ENCODE results near the gene AFF3.
"Not testable (repeated sequence)": the region's sequence is repeated elsewhere in the genome, so short reads cannot be mapped to it uniquely, and the experiment has no call there.

The AFF3 gene

DNA sequence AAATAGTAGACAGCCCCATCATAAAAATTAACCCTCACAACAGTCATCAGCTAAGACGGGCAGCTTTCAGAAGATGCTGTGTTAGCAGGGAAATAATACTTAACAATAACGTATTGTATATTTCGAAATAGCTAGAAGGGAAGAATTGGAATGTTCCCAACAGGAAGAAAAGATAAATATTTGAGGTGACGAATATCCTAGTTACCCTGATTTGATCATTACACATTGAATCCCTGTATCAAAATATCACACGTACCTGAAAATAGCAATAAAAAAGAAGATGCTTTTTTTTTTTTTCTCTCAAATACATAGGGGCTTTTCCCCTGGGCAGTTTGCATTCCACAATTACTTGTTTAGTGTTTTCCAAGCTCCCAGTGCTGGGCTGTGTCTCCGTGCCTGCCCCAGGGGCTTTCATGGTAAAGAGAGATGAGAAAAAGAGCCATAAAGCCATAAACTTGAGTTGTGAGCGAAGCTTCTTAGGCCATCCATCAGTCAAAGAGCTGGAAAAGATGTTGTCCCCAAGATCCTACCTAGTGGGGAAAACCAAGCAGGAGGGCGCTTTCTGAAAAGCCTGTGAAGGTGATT lies 469.5 kb downstream of the AFF3 start:
- H3K4me3 ChIP-seq (ENCODE audit: low read length): no peak overlapping the region
- TF ChIP-seq, protein P1, sequence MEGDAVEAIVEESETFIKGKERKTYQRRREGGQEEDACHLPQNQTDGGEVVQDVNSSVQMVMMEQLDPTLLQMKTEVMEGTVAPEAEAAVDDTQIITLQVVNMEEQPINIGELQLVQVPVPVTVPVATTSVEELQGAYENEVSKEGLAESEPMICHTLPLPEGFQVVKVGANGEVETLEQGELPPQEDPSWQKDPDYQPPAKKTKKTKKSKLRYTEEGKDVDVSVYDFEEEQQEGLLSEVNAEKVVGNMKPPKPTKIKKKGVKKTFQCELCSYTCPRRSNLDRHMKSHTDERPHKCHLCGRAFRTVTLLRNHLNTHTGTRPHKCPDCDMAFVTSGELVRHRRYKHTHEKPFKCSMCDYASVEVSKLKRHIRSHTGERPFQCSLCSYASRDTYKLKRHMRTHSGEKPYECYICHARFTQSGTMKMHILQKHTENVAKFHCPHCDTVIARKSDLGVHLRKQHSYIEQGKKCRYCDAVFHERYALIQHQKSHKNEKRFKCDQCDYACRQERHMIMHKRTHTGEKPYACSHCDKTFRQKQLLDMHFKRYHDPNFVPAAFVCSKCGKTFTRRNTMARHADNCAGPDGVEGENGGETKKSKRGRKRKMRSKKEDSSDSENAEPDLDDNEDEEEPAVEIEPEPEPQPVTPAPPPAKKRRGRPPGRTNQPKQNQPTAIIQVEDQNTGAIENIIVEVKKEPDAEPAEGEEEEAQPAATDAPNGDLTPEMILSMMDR (IDR thresholded peaks at IDR 0.05; ENCODE audit: insufficient read depth, low read depth, low read length, missing control alignments): no peak
- no peak for DNase-seq (ENCODE audit: low read depth)

DNA sequence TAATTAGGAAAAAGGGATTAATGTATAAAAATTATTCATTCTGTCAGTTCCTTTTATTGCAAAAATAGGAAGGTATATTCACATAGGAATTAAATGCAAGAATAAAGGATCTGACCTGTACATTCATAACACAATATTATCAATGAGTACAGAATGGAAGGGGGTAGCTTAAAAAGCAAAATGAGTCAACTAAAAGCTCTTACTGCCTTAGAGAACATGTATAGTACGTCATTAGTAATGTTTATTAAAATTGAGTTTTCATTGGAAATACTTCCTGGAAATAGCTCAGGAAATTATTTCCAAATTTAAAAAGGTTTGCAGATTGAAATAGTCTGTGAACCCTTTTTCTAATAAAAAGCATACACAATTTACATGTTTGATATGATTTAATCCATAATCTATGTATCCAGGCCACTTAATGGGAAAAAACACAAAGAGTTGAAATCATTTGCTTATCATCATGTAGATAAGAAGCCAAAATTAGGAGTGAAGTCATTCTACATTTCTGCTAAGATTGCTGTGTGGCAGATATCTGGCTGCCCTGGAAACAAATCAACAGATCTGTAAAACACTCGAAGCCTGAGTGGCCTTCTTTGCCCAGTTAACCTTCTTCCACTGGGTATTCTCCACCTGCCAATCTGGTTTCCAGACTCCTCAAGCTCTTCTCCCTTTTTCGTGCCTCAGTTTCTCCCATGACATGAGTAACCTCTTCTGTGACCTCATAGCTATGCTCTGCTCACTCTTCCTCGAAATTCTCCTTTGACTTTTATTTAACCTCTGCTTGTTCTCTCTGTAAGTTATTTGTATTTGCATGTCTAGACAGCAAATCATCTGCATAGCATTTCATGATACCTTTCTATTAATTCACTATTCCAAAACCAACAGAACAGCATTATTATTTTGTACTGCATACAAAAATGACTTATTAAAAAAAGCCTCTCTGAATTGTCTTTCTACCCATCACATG lies 471.3 kb downstream of the AFF3 start:
- no peak for DNase-seq (ENCODE audit: low read depth)
- TF ChIP-seq, protein P1 (IDR thresholded peaks at IDR 0.05; ENCODE audit: insufficient read depth, low read depth, low read length, missing control alignments): no peak

DNA sequence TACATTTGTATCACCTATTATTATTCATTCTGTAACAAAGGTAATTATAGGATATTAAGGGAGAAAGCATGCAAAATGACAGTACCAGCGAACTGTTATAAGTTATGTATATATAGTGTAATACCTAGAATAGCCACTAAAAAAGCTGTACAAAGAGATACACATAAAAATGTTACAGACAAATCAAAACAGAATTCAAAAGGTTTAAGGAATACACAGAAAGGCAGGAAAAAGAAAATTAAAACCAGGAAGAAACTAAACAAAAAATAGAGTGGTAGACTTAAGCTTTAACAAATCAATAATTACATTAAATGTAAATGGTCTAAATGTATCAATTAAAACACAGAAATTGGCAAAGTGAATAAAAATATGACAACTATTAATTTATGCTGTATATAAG lies 476.1 kb downstream of the AFF3 start:
- TF ChIP-seq, protein P1 (IDR thresholded peaks at IDR 0.05; ENCODE audit: insufficient read depth, low read depth, low read length, missing control alignments): no peak
- H3K4me3 ChIP-seq (ENCODE audit: low read length): no peak overlapping the region
- no peak for DNase-seq (ENCODE audit: low read depth)

More for the DNA sequence above, 471.3 kb downstream of the AFF3 start:
- H3K4me3 ChIP-seq (ENCODE audit: low read length): no peak overlapping the region

DNA sequence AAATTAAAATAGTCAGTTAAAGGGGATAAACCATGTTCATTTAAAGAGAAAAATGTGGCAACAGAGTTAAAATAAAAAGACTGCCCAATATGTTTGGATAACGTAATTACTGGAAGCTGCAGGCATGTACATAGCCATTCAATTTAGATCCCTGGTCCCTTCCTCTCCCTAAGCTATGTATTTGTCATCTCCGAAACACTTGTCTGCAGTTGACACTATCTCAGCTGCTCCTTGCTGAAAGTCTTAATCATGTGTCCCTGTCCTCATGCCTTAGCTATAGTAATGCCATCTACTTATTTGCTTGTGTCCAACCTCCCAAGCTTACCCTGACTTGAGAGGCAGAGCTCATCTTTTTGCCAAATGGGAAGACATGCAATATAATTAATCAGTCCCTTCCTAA lies 478.7 kb downstream of the AFF3 start:
- no peak overlapping the region for H3K4me3 ChIP-seq (ENCODE audit: low read length)
- DNase-seq (ENCODE audit: low read depth): no peak
- TF ChIP-seq, protein P1 (IDR thresholded peaks at IDR 0.05; ENCODE audit: insufficient read depth, low read depth, low read length, missing control alignments): no peak

DNA sequence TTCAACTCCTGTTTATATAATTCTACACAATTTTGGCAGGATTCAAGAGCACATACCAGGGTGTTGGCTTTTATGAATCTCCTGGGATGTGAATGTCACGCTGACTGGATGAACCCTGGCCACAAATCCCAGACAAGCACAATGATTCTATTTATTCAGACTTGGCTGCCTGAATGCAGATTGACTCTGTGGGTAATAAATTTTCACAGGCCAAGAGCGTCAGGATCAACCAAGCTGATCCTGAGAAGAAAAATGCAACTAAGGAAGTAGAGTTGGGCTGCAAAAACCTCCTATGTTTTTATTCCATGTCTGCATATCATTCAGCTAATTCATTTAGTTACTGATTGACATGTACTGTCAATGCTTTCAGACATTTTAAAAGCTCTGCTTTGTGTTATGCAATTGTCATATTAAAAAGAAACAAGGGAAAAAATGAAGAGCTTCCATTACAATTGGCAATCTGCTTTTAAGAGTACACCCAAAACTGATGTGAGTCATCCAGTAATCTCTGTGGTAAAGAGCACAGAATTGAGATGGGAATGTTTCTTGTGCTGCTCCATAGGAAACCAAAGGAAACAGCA lies 479.5 kb downstream of the AFF3 start:
- no peak overlapping the region for H3K4me3 ChIP-seq (ENCODE audit: low read length)
- DNase-seq (ENCODE audit: low read depth): no peak
- TF ChIP-seq, protein P1 (IDR thresholded peaks at IDR 0.05; ENCODE audit: insufficient read depth, low read depth, low read length, missing control alignments): no peak

DNA sequence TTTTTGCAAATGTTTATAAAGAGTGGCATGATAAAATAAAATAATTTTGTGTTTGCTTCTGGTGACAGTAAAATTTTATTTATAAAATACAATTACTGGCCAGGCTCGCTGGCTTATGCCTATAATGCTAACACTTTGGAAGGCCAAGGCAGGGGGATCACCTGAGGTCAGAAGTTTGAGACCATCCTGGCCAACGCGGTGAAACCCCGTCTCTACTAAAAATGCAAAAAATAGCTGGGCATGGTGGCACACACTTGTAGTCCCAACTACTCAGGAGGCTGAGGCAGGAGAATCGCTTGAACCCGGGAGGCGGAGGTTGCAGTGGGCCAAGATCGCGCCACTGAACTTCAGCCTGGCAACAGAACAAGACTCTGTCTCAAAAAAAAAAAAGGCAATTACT lies 480.6 kb downstream of the AFF3 start:
- H3K4me3 ChIP-seq (ENCODE audit: low read length); DNase-seq (ENCODE audit: low read depth): not testable (repeated sequence)

DNA sequence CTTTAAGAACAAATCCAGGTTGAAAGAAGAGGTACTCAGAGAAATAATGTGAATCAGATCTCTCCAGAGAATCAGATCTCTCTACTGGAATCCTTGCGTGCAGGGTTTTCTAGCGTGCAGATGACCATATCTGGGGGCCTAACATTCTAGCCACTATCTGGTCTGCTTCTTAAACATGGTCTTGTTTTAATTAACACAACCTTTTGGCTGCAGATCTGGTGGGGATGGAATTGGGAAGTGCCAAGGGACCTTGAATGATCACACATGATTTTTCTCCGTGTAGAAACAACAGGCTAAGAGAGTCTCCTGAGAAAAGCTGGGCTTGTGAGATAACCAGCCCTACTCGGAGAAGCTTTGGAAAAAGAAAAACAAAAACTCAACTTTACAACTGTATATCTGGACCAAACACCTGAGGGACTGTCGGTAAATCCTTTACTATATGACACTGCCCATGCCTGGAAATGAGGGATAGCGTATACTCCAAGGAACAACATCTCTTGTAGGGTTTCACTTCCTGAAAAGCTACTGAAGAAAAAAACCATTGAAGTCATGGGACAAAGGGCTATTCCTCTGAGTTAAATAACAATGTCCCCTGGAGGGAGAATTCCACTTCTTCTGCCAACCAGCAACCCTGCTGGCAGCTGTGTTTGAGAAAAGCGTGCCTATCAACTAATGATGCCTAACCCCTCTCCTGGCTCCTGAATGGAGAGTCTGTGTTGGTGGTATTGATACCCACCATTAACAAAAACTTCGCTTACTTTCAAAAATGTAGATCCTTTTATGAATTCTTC lies 481.6 kb downstream of the AFF3 start:
- DNase-seq (ENCODE audit: low read depth): no peak
- TF ChIP-seq, protein P1 (IDR thresholded peaks at IDR 0.05; ENCODE audit: insufficient read depth, low read depth, low read length, missing control alignments): no peak

More for the DNA sequence above, 481.6 kb downstream of the AFF3 start:
- no peak overlapping the region for H3K4me3 ChIP-seq (ENCODE audit: low read length)
